ENCODE data around the gene PLPP2. TPM values are rescaled to one million over a fixed set of nuclear protein-coding genes. Genes with fewer than 3 reads are reported as not detected.

Gene PLPP2
- polyA plus RNA-seq, 3 donors: 3.2 to 4.1 (median 3.7) TPM

- DNase-seq: no peak
Measured at GRCh38 chr19:317710-318508, 26.7 kb upstream of the PLPP2 start.

- DNase-seq: no peak
Measured at GRCh38 chr19:315811-316210, 24.6 kb upstream of the PLPP2 start.

- DNase-seq: no peak
Measured at GRCh38 chr19:313988-314815, 23.0 kb upstream of the PLPP2 start.

GRCh38 chr19:313169-313987 is 22.2 kb upstream of the PLPP2 start:
- DNase-seq: no peak

GRCh38 chr19:311813-312261 is 20.6 kb upstream of the PLPP2 start:
- no peak for DNase-seq

- DNase-seq: no peak
Measured at GRCh38 chr19:310781-311496, 19.7 kb upstream of the PLPP2 start.

- DNase-seq: no peak
Measured at GRCh38 chr19:310141-310651, 19.0 kb upstream of the PLPP2 start.

GRCh38 chr19:309206-309565 is 18.0 kb upstream of the PLPP2 start:
- no peak for DNase-seq

- DNase-seq: no peak
Measured at GRCh38 chr19:308471-309205, 17.4 kb upstream of the PLPP2 start.

- DNase-seq: no peak
Measured at GRCh38 chr19:307793-308420, 16.7 kb upstream of the PLPP2 start.

GRCh38 chr19:307111-307531 is 15.9 kb upstream of the PLPP2 start:
- DNase-seq: no peak

- no peak for DNase-seq
Measured at GRCh38 chr19:306151-306900, 15.1 kb upstream of the PLPP2 start.

- no peak for DNase-seq
Measured at GRCh38 chr19:305240-306150, 14.3 kb upstream of the PLPP2 start.

- DNase-seq: no peak
Measured at GRCh38 chr19:296476-297225, 5.4 kb upstream of the PLPP2 start.

- no peak for DNase-seq
Measured at GRCh38 chr19:295687-296370, 4.6 kb upstream of the PLPP2 start.

GRCh38 chr19:294946-295686 is 3.9 kb upstream of the PLPP2 start:
- no peak for DNase-seq
